Keratinocyte (primary cell): Measurements from ENCODE around the gene DEPDC5. TPM values are rescaled to one million over a fixed set of nuclear protein-coding genes. Genes with fewer than 3 reads are reported as not detected.

ENCODE experiments used
- DNase-seq: peaks from one replicate; pipeline ENCODE4 v3.0.0-alpha.2; 2011; ENCODE audit warnings: low read depth, missing footprints, low spot score
- FAIRE-seq: peaks from 2 replicates; lab custom pipeline; 2011; peaks lifted over from hg19 to GRCh38; lab: Jason Lieb, UNC
- H2AFZ ChIP-seq: 2 replicates; pipeline ENCODE4 v1.6.0; 2012; ENCODE audit warnings: low read length, control low read depth, inconsistent platforms; ENCODE audit not compliant: control insufficient read depth
- H3K27ac ChIP-seq: 2 replicates; pipeline ENCODE4 v1.5.1; 2011; ENCODE audit warnings: low read length; ENCODE audit not compliant: control insufficient read depth, insufficient read depth
- H3K27me3 ChIP-seq: 3 replicates; pipeline ENCODE4 v1.6.0; 2011; ENCODE audit warnings: low read length; ENCODE audit not compliant: control insufficient read depth, insufficient read depth; ENCODE audit errors: extremely low read depth
- H3K36me3 ChIP-seq, 2 experiments: 2 replicates in 1 of 2; 3 replicates in 1 of 2; pipeline ENCODE4 v1.5.1; 2011; ENCODE audit warnings: low read length in 2 of 2, mild to moderate bottlenecking in 1 of 2; ENCODE audit not compliant: control insufficient read depth in 2 of 2, insufficient read depth in 2 of 2; ENCODE audit errors: extremely low read depth in 1 of 2
- H3K4me1 ChIP-seq: 3 replicates; pipeline ENCODE4 v1.5.1; 2011; ENCODE audit warnings: low read length; ENCODE audit not compliant: control insufficient read depth, insufficient read depth; ENCODE audit errors: extremely low read depth
- H3K4me2 ChIP-seq: 3 replicates; pipeline ENCODE4 v1.6.0; 2011; ENCODE audit warnings: low read depth, low read length; ENCODE audit not compliant: control insufficient read depth, insufficient read depth; ENCODE audit errors: extremely low read depth
- H3K4me3 ChIP-seq, 3 experiments: fragments of 200-600 bp in 1 of 3; sonication (generic) in 1 of 3; 2 replicates in 2 of 3; 3 replicates in 1 of 3; pipeline ENCODE4 v1.5.1; 2011 to 2016; ENCODE audit warnings: low read length in 3 of 3, mild to moderate bottlenecking in 3 of 3, control low read depth in 2 of 3, inconsistent platforms in 1 of 3, low read depth in 1 of 3, mixed read lengths in 1 of 3, mixed run types in 1 of 3, moderate library complexity in 1 of 3; ENCODE audit not compliant: control insufficient read depth in 2 of 3, insufficient read depth in 2 of 3; ENCODE audit errors: extremely low read depth in 1 of 3
- H3K79me2 ChIP-seq: 2 replicates; pipeline ENCODE4 v1.6.0; 2012; ENCODE audit warnings: low read length; ENCODE audit not compliant: control insufficient read depth, insufficient read depth
- H3K9ac ChIP-seq: 3 replicates; pipeline ENCODE4 v1.6.0; 2011; ENCODE audit warnings: low read length; ENCODE audit not compliant: control insufficient read depth, insufficient read depth; ENCODE audit errors: extremely low read depth
- H3K9me1 ChIP-seq: 3 replicates; pipeline ENCODE4 v1.6.0; 2011; ENCODE audit warnings: low read length; ENCODE audit not compliant: control insufficient read depth, insufficient read depth; ENCODE audit errors: extremely low read depth
- H3K9me3 ChIP-seq: 2 replicates; pipeline ENCODE4 v1.5.1; 2012; ENCODE audit warnings: low read depth, low read length; ENCODE audit not compliant: control insufficient read depth
- H4K20me1 ChIP-seq: 3 replicates; pipeline ENCODE4 v1.6.0; 2011; ENCODE audit warnings: low read length; ENCODE audit not compliant: control insufficient read depth, insufficient read depth; ENCODE audit errors: extremely low read depth
- CTCF ChIP-seq, 3 experiments: IDR thresholded peaks in 1 of 3; conservative IDR thresholded peaks in 1 of 3; optimal IDR thresholded peaks in 1 of 3; 2 replicates in 2 of 3; 3 replicates in 1 of 3; pipeline versions ENCODE3 to v1.5.1; 2011; ENCODE audit warnings: low read length in 3 of 3, mild to moderate bottlenecking in 3 of 3, moderate library complexity in 2 of 3, control low read depth in 1 of 3, inconsistent platforms in 1 of 3; ENCODE audit not compliant: insufficient read depth in 2 of 3; ENCODE audit errors: extremely low read depth in 1 of 3
- EZH2 ChIP-seq: IDR thresholded peaks from one replicate; pipeline ENCODE4 v1.6.1; 2012; ENCODE audit warnings: inconsistent platforms, mild to moderate bottlenecking, low read length, moderate library complexity
- dilution Hi-C: fragments of 300-500 bp; cut with MboI; formaldehyde crosslinking; loops from one replicate; pipeline ENCODE4 v1.7.0; 2020; ENCODE audit warnings: low sequenced_read_pairs; ENCODE audit not compliant: extremely low pct_ligation_motif_present
- polyA plus RNA-seq, 5 experiments: library from polyadenylated mRNA; depleted of rRNA in 3 of 5; stranded (reverse) in 3 of 5; stranded (forward) in 1 of 5; unstranded in 1 of 5; fragments of >200 nt; gene quantifications; 1 replicate in 1 of 5; 2 replicates in 3 of 5; 3 replicates in 1 of 5; pipeline versions ENCODE4 v1.2.1 to v1.2.3, GENCODE V29; 2011 to 2012; ENCODE audit warnings: missing spikeins in 2 of 5, low read depth in 1 of 5, low replicate concordance in 1 of 5

DEPDC5 gene
- polyA plus RNA-seq, 1 donor (not counting 4 experiments of a cell fraction or from before 2014, with no cell fraction given), result 9.7 TPM

GRCh38 chr22:31933816-31934482 lies 180.1 kb downstream of the DEPDC5 start:
- no peak overlapping the region for H3K4me2 ChIP-seq
- H3K9me3 ChIP-seq, result no peaks in the 10 kb centered on the region
- H3K36me3 ChIP-seq, result no peaks in the 10 kb centered on the region
- H3K27me3 ChIP-seq, result peaks cover 13% of the 10 kb centered on the region
- H3K9ac ChIP-seq, result no peak overlapping the region
- H4K20me1 ChIP-seq, result no peaks in the 10 kb centered on the region
- H3K27ac ChIP-seq, result no peak overlapping the region
- no peaks in the 10 kb centered on the region for H3K9me1 ChIP-seq
- H3K4me3 ChIP-seq, result no peak overlapping the region
- no peak overlapping the region for H2AFZ ChIP-seq
- no peaks in the 10 kb centered on the region for H3K4me1 ChIP-seq
- H3K79me2 ChIP-seq, result no peaks in the 10 kb centered on the region
- FAIRE-seq (no peak), DNase-seq (no peak)
- dilution Hi-C loops, result no loop called here
- no peak for TF ChIP-seq CTCF (optimal IDR thresholded peaks at IDR 0.05 in 1 of 3, IDR thresholded peaks at IDR 0.05 in 1 of 3, conservative IDR thresholded peaks at IDR 0.05 in 1 of 3; ENCODE audit: extremely low read depth in 1 of 3, insufficient read depth in 2 of 3, low read length in 3 of 3)
- TF ChIP-seq EZH2, result no peak

GRCh38 chr22:31935961-31936635 lies 182.3 kb downstream of the DEPDC5 start:
- no peak for DNase-seq
- H3K9ac ChIP-seq, result no peak overlapping the region
- peaks cover 7% of the 10 kb centered on the region for H3K27me3 ChIP-seq
- FAIRE-seq, result no peak
- H3K27ac ChIP-seq, result no peak overlapping the region
- no peaks in the 10 kb centered on the region for H3K9me1 ChIP-seq
- no peaks in the 10 kb centered on the region for H3K79me2 ChIP-seq
- H3K9me3 ChIP-seq, result no peaks in the 10 kb centered on the region
- no peak overlapping the region for H2AFZ ChIP-seq
- H3K36me3 ChIP-seq, result no peaks in the 10 kb centered on the region
- dilution Hi-C loops, result no loop called here
- no peaks in the 10 kb centered on the region for H4K20me1 ChIP-seq
- H3K4me3 ChIP-seq, result no peak overlapping the region
- H3K4me2 ChIP-seq, result no peak overlapping the region
- no peak for TF ChIP-seq CTCF (optimal IDR thresholded peaks at IDR 0.05 in 1 of 3, IDR thresholded peaks at IDR 0.05 in 1 of 3, conservative IDR thresholded peaks at IDR 0.05 in 1 of 3; ENCODE audit: extremely low read depth in 1 of 3, insufficient read depth in 2 of 3, low read length in 3 of 3)
- no peak for TF ChIP-seq EZH2
- H3K4me1 ChIP-seq, result no peaks in the 10 kb centered on the region
